Caco-2 (cell line): ENCODE measurements around the gene HTR4. TPM values are rescaled to one million over a fixed set of nuclear protein-coding genes. Genes with fewer than 3 reads are reported as not detected.
"Not testable (repeated sequence)": the region's sequence is repeated elsewhere in the genome, so short reads cannot be mapped to it uniquely, and the experiment has no call there.

ENCODE experiments used
- BruUV-seq: library from RNA; stranded (reverse); fragments of 400-500 nt; replicated peaks from 2 replicates; lab custom pipeline; 2021; lab: Mats Ljungman, UMichigan
- CTCF ChIA-PET: fragments of 300-600 bp; sonication (Branson Sonifier 250); formaldehyde crosslinking; loops from one replicate; lab custom pipeline; 2022; ENCODE audit warnings: antibody characterized with exemption; lab: Charles Lee
- POLR2A ChIA-PET: fragments of 300-600 bp; sonication (Branson Sonifier 250); formaldehyde crosslinking; loops from one replicate; lab custom pipeline; 2022; ENCODE audit warnings: antibody characterized with exemption; lab: Charles Lee
- DNase-seq, 2 experiments: peaks; one replicate each; pipeline versions ENCODE4 v3.0.0 to v3.0.0-alpha.2; 2020 to 2022
- H3K27me3 ChIP-seq: replicated peaks from 2 replicates; pipeline ENCODE4 v1.6.0; 2011; ENCODE audit warnings: low read length; ENCODE audit not compliant: control insufficient read depth, insufficient read depth
- H3K36me3 ChIP-seq: 2 replicates; pipeline ENCODE4 v1.5.1; 2011; ENCODE audit warnings: low read length; ENCODE audit not compliant: control insufficient read depth, insufficient read depth
- H3K4me1 ChIP-seq: fragments of 250-450 bp; sonication (Bioruptor Pico); 2 replicates; pipeline ENCODE4 v1.5.1; 2020; ENCODE audit warnings: mild to moderate bottlenecking
- H3K4me3 ChIP-seq: 2 replicates; pipeline ENCODE4 v1.5.1; 2011; ENCODE audit warnings: low read depth, mild to moderate bottlenecking, control low read depth, low read length
- H3K9me3 ChIP-seq: fragments of 250-450 bp; sonication (Bioruptor Pico); 2 replicates; pipeline ENCODE4 v1.5.1; 2020; ENCODE audit warnings: mild to moderate bottlenecking, moderate library complexity
- H3K27ac Mint-ChIP-seq: one replicate; pipeline ENCODE4 v1.8.0; 2022; ENCODE audit warnings: mixed read lengths; ENCODE audit not compliant: unreplicated experiment
- H3K27me3 Mint-ChIP-seq: one replicate; pipeline ENCODE4 v1.8.0; 2022; ENCODE audit warnings: mixed read lengths; ENCODE audit not compliant: insufficient read depth, unreplicated experiment
- H3K36me3 Mint-ChIP-seq: one replicate; pipeline ENCODE4 v1.8.0; 2022; ENCODE audit warnings: mild to moderate bottlenecking, mixed read lengths; ENCODE audit not compliant: insufficient read depth, unreplicated experiment
- H3K4me1 Mint-ChIP-seq: one replicate; pipeline ENCODE4 v1.8.0; 2022; ENCODE audit warnings: low read depth, mixed read lengths; ENCODE audit not compliant: unreplicated experiment
- H3K4me3 Mint-ChIP-seq: one replicate; pipeline ENCODE4 v1.8.0; 2022; ENCODE audit warnings: mild to moderate bottlenecking, moderate library complexity, mixed read lengths; ENCODE audit not compliant: unreplicated experiment
- H3K9me3 Mint-ChIP-seq: one replicate; pipeline ENCODE4 v1.8.0; 2022; ENCODE audit warnings: mixed read lengths; ENCODE audit not compliant: unreplicated experiment
- intact Hi-C: fragments of 100-400 bp; cut with micrococcal nuclease; formaldehyde crosslinking; loops from one replicate; pipeline ENCODE4 v1.10.0; 2022; ENCODE audit not compliant: unreplicated experiment
- total RNA-seq: library from RNA; stranded (reverse); gene quantifications from 2 replicates; pipeline ENCODE4 v1.2.3, GENCODE V29; 2022
- TF ChIP-seq, protein P1 (sequence below), 2 experiments: fragments of 200-600 bp in 1 of 2; IDR thresholded peaks; 1 replicate in 1 of 2; 2 replicates in 1 of 2; pipeline versions ENCODE4 v1.5.1 to v1.8.0; 2011 to 2022; ENCODE audit warnings: antibody characterized with exemption in 1 of 2, control low read depth in 1 of 2, inconsistent platforms in 1 of 2, low read depth in 1 of 2, low read length in 1 of 2, mild to moderate bottlenecking in 1 of 2, moderate library complexity in 1 of 2; ENCODE audit not compliant: insufficient read depth in 1 of 2, severe bottlenecking in 1 of 2, unreplicated experiment in 1 of 2

Gene HTR4
- total RNA-seq, 1 experiment from 2014 or later: not detected

DNA sequence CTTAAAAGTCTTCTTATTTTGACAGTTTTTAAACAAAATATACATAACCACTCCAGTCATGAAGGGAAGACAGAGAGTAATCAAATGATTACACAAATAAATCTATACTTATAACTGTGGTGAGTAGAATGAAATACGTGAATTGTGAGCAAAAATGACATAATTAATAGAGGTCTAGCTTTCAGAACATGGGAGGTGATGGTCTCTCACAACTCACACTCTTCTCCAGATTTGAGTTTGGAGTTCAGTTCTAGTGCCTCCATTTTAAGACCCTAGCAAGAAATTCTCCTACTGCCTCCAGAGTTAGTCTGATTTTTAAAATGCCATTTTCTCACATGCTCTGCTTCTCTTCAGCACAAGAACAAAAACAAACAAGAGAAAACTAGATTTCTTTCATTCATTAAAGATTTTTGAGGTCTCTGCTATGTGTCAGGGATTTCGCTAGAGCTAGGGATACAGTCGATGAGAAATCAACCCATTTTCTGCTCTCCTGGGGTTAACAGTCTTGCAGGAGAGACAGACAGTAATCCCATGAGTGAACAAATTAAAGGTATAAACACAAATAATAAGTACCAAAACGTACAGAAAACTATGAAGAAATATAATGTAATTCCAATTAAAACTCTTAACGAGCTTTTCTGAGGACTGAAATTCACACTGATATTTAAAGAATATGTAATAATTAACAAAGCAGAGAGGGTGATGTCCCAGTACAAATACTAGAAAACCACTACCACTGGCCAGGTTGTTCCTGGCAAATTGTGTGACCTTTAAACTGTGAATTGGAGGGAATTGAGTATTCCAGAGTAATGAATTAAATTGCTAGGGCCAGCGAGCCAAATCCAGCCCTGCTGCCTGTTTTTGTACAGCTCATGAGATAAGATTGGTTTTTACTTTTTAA is 27.1 kb upstream of the HTR4 start:
- DNase-seq: no peak
- TF ChIP-seq, protein P1, sequence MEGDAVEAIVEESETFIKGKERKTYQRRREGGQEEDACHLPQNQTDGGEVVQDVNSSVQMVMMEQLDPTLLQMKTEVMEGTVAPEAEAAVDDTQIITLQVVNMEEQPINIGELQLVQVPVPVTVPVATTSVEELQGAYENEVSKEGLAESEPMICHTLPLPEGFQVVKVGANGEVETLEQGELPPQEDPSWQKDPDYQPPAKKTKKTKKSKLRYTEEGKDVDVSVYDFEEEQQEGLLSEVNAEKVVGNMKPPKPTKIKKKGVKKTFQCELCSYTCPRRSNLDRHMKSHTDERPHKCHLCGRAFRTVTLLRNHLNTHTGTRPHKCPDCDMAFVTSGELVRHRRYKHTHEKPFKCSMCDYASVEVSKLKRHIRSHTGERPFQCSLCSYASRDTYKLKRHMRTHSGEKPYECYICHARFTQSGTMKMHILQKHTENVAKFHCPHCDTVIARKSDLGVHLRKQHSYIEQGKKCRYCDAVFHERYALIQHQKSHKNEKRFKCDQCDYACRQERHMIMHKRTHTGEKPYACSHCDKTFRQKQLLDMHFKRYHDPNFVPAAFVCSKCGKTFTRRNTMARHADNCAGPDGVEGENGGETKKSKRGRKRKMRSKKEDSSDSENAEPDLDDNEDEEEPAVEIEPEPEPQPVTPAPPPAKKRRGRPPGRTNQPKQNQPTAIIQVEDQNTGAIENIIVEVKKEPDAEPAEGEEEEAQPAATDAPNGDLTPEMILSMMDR (IDR thresholded peaks at IDR 0.05; ENCODE audit: insufficient read depth in 1 of 2, low read depth in 1 of 2, low read length in 1 of 2, severe bottlenecking in 1 of 2, unreplicated experiment in 1 of 2): no peak
- Mint-ChIP-seq H3K4me1 (no peaks in the 10 kb centered on the region), H3K27me3 (no peaks in the 10 kb centered on the region), H3K9me3 (no peaks in the 10 kb centered on the region), H3K4me3 (no peak overlapping the region), H3K36me3 (no peaks in the 10 kb centered on the region), H3K27ac (no peak overlapping the region)
- H3K36me3 ChIP-seq: no peaks in the 10 kb centered on the region
- H3K27me3 ChIP-seq: no peaks in the 10 kb centered on the region
- ChIA-PET POLR2A (no interaction called here), CTCF (no interaction called here)
- no TSS peak for BruUV-seq
- no peaks in the 10 kb centered on the region for H3K4me1 ChIP-seq
- H3K4me3 ChIP-seq: no peak overlapping the region
- intact Hi-C loops: no loop called here
- no peaks in the 10 kb centered on the region for H3K9me3 ChIP-seq

DNA sequence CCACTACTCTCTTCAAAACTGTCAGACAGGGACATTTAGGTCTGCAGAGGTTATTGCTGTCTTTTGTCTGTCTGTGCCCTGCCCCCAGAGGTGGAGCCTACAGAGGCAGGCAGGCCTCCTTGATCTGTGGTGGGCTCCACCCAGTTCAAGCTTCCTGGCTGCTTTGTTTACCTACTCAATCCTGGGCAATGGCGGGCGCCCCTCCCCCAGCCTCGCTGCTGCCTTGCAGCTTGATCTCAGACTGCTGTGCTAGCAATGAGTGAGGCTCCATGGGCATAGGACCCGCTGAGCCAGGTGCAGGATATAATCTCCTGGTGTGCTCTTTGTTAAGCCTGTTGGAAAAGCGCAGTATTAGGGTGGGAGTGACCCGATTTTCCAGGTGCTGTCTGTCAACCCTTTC is 19.4 kb upstream of the HTR4 start:
- H3K36me3 Mint-ChIP-seq, BruUV-seq, DNase-seq, intact Hi-C loops, H3K4me3 ChIP-seq, POLR2A ChIA-PET, H3K4me3 Mint-ChIP-seq, CTCF ChIA-PET, H3K4me1 Mint-ChIP-seq, H3K27me3 ChIP-seq, H3K9me3 ChIP-seq, H3K9me3 Mint-ChIP-seq, H3K4me1 ChIP-seq, H3K27ac Mint-ChIP-seq, H3K27me3 Mint-ChIP-seq, H3K36me3 ChIP-seq: not testable (repeated sequence)

DNA sequence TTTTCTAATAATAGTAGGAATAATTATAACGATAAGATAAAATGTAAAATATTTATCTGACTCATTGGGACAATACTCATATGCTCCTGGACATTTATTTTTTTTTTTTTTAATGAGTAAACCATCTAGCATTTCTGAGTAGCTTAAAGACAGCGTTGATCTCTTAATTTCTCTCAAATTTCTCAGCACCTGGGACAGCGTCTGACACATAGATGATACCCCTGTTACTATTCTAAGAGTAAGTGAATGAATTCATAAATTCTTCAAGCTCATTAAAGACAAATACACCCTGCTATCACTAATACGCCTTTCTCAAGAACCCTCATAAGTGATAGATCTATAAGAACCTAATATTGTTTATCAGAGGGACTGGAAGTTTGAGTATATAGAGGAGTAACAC is 12.0 kb upstream of the HTR4 start:
- H3K4me3 Mint-ChIP-seq: no peak overlapping the region
- H3K27ac Mint-ChIP-seq: no peak overlapping the region
- H3K4me1 ChIP-seq: no peaks in the 10 kb centered on the region
- TF ChIP-seq, protein P1 (IDR thresholded peaks at IDR 0.05; ENCODE audit: insufficient read depth in 1 of 2, low read depth in 1 of 2, low read length in 1 of 2, severe bottlenecking in 1 of 2, unreplicated experiment in 1 of 2): no peak
- no peaks in the 10 kb centered on the region for H3K36me3 Mint-ChIP-seq
- no peaks in the 10 kb centered on the region for H3K9me3 ChIP-seq
- ChIA-PET CTCF (no interaction called here), POLR2A (no interaction called here)
- H3K4me3 ChIP-seq: no peak overlapping the region
- H3K9me3 Mint-ChIP-seq: no peaks in the 10 kb centered on the region
- no TSS peak for BruUV-seq
- H3K27me3 Mint-ChIP-seq: peaks cover 4% of the 10 kb centered on the region
- intact Hi-C loops: no loop called here
- no peaks in the 10 kb centered on the region for H3K27me3 ChIP-seq
- no peaks in the 10 kb centered on the region for H3K36me3 ChIP-seq
- DNase-seq: no peak
- H3K4me1 Mint-ChIP-seq: no peaks in the 10 kb centered on the region
